Middle frontal gyrus (tissue), 1 donor: ENCODE data around the gene LTBP1.

ENCODE experiments used
- DNase-seq: peaks from one replicate; pipeline ENCODE4 v3.0.0-alpha.2; 2015; ENCODE audit warnings: low spot score; ENCODE audit errors: extremely low spot score

LTBP1 gene

DNA sequence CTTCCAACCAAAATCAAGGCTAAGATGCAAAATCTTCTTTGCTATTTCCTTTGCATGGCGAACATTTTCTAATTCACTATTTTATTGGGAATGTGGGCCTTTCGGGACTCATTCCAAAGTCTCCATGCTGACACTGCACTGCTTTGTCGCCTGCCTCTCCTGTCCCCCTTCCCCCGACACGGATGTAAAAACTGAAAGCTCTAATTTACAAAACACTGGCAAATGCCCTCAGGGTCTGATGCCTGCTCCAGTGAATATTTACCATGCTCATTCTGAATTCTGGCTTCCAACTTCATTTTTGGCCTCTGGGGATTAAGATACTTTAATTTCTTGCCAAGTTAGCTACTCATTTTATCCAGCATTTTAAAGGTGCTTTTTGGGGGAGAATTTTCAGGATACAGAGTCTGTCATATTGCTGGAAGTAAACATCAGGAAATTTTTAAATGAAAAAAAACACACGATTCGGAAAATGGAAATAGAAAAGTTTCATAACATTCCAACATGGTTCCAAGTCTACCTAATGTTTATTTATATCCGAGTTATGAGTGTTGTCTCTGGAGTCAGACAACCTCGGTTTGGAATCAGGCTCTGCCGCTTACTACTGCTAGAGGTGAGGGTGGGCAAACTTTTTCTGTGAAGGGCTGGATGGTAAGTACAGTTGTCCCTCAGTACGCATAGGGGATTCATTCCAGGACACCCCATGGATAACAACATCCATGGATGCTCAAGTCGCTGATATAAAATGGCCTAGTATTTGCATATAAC, 14.6 kb upstream of the LTBP1 start:
- no peak for DNase-seq

DNA sequence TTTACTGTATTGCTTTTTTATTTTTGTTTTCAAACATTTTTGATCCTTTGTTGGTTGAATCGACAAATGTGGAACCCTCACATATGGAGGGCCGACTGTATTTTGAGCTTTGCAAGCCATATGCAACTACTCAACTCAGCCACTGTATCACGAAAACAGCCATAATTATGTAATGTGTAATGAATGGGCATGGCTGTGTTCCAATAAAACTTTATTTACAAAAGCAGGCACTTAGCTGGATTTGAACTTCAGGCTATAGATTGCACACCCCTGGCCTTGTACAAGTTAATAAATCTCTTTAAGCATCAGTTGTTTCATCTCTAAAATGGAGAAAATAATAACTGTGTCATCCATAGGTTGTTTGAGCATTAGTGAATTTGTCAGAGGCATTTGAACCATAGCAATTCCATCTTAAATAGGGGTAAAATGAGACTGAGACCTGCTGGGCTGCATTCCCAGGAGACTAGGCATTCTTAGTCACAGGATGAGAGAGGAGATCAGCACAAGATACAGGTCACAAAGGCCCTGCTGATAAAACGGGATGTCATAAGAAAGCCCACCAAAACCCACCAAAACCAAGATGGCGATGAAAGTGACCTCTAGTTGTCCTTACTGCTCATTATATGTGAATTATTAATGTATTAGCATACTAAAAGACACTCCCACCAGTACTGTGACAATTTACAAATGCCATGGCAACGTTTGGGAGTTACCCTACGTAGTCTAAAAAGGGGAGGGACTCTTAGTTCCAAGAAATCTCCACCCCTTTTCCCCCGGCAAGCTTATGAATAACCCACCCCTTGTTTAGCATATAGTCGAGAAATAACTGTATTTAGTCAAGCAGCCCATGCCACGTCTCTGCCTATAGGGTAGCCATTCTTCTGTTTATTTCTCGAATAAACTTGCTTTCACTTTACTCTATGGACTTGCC, 13.7 kb upstream of the LTBP1 start:
- DNase-seq: no peak

GRCh38 chr2:32933756-32934095, 13.0 kb upstream of the LTBP1 start:
- DNase-seq: no peak

- DNase-seq: no peak
Measured at GRCh38 chr2:32937602-32938448, 8.9 kb upstream of the LTBP1 start.

- no peak for DNase-seq
Measured at GRCh38 chr2:32938934-32939333, 7.8 kb upstream of the LTBP1 start.

GRCh38 chr2:32940316-32940997, 6.3 kb upstream of the LTBP1 start:
- DNase-seq: no peak

DNA sequence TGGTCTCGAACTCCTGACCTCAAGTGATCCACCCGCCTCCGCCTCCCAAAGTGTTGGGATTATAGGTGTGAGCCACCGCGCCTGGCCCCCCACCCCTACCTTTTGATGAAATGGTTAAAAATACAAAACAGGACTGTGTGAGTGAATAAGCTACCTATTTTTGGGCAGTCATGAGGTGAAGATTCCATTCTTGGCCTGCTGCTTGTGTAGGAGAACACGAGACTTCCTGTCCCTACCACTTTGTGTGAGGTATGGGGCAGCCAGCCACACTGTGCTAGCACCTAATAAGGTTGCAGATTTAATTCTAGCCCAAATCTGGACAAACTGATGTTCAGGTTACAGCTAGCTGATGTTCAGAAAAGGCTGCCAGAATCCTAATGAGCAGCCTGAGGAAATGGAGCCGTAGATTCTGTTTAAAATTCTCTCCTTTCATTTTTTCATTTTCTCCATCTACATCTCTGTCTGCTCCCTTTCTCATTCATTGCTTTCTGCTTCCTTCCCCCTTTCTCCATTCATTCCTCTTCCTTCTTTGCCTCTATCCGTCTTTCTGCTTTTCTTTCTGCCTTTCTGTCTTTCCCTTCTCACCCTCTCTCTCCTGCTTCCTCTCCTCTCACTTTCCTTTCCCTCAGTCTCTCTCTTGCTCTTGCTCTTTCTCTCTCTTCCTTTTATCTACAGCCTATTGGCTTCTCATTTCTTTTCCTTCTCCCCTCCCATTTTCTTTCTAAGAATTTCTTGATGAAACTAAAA, 4.6 kb upstream of the LTBP1 start:
- DNase-seq: no peak

GRCh38 chr2:32942793-32943485, 3.8 kb upstream of the LTBP1 start:
- no peak for DNase-seq

DNA sequence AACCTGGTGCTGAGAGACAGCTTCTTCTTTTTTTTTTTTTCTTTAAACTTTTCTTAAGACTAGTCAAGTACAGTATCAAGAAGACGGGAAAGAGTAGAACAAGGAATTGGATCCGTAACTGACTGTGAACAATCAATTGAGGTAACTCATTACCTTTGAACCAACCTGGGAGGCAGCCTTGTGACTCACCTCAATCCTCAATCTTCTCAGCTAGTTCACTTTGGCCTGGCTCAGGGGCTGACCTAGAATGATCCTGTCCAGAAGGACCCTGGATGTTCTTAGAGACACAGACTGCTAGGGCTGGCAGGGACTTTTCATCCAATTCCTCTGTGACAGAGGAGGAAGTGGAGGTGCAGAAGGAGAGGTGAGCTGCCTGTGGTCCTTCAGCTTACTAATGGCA, 1.5 kb upstream of the LTBP1 start:
- no peak for DNase-seq

GRCh38 chr2:32947076-32947483, 327 bp downstream of the LTBP1 start:
- DNase-seq: no peak

DNA sequence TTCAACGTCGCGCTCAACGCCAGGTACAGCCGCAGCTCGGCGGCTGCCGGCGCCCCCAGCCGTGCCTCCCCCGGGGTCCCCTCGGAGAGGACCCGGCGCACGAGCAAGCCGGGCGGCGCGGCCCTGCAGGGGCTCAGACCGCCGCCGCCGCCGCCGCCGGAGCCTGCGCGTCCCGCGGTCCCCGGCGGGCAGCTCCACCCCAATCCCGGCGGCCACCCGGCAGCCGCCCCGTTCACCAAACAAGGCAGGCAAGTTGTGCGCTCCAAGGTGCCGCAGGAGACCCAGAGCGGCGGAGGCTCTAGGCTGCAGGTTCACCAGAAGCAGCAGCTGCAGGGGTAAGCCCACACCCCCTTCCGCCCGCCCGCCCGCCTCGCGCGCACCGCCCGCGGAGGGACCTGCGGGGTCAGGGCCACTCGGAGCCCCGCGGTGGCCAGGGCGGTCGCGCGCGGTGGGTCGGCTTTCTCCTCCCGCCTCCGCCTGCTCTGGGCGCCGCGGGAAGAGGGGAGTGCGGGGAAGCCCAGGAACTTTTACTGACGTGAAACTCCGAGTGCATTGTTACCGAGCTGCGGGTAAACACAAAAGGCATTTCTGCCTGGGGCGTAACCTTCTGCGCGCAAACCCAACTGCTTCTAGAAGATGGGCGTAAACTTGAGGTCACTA, 861 bp downstream of the LTBP1 start:
- no peak for DNase-seq

DNA sequence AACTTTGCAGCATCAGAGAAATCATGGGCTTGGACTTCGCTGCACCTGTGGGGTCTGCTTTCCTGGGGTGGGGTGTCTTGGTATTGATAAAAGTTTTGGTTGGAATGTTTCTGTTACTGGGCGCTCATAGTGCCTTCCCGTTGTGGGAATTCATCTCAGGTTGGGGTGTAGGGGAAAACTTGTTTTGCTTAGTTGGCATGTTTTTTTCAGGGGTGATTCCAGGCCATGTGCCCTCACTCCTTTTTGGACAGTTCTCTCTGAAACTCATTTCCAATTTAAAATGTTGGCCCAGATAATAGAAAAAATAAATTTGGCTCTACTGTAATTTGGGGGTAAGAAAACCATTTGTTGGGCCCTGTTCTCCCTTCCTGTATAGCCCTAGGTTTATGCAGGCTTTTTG, 1.5 kb downstream of the LTBP1 start:
- no peak for DNase-seq

DNA sequence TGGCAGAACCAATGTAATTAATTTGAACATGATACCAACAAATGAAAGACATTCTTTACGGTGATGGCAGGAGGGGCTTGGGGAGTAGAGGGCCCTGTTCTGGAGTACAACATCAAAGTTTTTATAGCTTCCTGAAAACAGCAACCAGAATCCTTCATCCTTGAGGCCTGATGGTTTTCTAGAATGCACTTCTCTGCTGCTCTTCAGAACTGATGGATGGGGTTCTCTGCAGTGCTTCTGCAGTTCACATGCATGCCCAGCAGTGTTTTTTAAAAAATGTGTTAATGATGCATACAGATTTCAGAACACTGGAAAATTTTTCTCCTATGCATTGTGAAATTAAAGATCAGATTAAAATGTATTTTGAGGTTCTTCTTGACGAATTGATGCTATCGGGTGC, 2.5 kb downstream of the LTBP1 start:
- DNase-seq: no peak

- no peak for DNase-seq
Measured at GRCh38 chr2:32951672-32952071, 4.9 kb downstream of the LTBP1 start.

GRCh38 chr2:32952761-32953476, 6.2 kb downstream of the LTBP1 start:
- DNase-seq: no peak

DNA sequence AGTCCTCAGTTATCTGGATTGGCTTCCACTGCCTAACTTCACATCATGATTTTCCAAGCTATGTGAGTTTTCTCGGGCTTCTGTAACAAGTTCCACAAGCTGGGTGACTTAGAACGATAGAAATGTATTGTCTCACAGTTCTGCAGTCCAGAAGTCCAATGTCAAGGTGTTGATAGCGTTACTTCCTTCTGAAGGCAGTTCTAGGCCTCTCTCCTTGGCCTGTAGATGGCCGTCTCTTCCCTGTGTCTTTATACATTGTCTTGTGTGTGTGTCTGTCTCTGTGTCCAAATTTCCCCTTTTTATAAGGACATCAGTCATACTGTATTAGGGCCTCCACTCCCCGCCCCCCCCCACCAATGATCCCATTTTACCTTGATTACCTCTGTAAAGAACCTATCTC, 7.5 kb downstream of the LTBP1 start:
- DNase-seq: no peak

DNA sequence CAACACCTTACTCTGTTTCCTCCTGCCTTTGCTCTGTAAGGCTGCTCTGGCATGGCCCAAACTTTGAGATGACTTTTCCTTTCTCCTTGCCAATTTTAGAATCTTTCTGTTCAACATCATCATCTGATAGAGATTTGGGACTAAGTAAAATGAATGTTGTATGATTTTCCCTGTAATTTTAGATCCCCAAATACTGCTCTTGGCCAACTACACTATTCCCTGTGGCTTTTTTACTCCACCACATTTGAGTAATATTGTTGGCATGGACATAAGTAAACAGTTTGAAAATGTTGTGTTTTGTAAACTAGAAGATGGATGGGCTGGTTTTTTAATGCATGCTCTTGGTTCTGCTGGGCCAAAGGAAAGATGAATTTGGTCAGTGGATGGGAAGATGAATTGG, 12.1 kb downstream of the LTBP1 start:
- no peak for DNase-seq

- no peak for DNase-seq
Measured at GRCh38 chr2:32960238-32960637, 13.5 kb downstream of the LTBP1 start.
